ENCODE measurements around the gene S1PR4. TPM values are rescaled to one million over a fixed set of nuclear protein-coding genes. Genes with fewer than 3 reads are reported as not detected.
"Not testable (repeated sequence)": the region's sequence is repeated elsewhere in the genome, so short reads cannot be mapped to it uniquely, and the experiment has no call there.

S1PR4 gene
- total RNA-seq, 1 experiment from 2014 or later = not detected

- no peak for DNase-seq (ENCODE audit: low spot score)
- in situ Hi-C loops (cut with HindIII; ENCODE audit: low sequenced_read_pairs) = no loop called here
These were observed 27.8 kb downstream of the S1PR4 start for GRCh38 chr19:3206216-3206953.

DNA sequence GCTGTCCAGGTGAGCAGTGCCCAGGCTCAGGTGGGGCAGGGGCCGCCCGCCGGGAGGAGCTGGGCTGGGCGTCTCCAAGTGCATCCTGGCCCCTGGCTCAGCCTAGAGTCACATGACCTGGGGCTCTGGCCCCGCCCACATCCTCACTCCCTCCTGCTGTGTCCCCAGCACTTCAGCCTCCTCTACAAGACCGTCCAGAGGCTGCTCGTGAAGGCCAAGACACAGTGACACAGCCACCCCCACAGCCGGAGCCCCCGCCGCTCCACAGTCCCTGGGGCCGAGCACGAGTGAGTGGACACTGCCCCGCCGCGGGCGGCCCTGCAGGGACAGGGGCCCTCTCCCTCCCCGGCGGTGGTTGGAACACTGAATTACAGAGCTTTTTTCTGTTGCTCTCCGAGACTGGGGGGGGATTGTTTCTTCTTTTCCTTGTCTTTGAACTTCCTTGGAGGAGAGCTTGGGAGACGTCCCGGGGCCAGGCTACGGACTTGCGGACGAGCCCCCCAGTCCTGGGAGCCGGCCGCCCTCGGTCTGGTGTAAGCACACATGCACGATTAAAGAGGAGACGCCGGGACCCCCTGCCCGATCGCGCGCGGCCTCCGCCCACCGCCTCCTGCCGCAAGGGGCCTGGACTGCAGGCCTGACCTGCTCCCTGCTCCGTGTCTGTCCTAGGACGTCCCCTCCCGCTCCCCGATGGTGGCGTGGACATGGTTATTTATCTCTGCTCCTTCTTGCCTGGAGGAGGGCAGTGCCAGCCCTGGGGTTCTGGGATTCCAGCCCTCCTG lies 29.1 kb downstream of the S1PR4 start:
- in situ Hi-C loops (cut with HindIII; ENCODE audit: low sequenced_read_pairs) = no loop called here
- DNase-seq (ENCODE audit: low spot score) = no peak

DNA sequence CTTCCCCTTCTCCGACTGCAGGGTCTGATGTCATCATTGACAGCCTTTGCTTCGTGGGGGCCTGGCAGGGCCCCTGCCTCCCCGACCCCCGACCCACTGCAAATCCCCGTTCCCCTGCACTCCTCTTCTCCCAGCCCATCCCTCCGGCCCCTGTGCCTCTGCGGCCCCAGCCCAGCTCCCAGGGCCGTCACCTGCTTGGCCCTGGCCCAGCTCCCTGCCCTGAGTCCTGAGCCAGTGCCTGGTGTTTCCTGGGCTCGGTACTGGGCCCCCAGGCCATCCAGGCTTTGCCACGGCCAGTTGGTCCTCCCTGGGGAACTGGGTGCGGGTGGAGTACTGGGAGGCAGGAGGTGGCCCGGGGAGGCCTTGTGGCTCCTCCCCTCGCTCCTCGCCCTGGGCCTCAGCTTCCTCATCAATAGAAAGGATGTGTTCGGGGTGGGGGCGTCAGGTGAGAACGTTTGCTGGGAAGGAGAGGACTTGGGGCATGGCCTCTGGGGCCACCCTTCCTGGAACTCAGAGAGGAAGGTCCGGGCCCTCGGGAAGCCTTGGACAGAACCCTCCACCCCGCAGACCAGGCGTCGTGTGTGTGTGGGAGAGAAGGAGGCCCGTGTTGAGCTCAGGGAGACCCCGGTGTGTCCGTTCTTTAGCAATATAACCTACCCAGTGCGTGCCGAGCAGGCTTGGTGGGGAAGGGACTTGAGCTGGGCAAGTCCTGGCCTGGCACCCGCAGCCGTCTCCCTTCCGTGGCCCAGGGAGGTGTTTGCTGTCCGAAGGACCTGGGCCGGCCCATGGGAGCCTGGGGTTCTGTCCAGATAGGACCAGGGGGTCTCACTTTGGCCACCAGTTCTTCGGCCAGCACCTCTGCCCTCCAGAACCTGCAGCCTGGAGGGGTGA lies 30.0 kb downstream of the S1PR4 start:
- DNase-seq (ENCODE audit: low spot score) = no peak
- in situ Hi-C loops (cut with HindIII; ENCODE audit: low sequenced_read_pairs) = no loop called here

GRCh38 chr19:3210347-3211017 lies 31.9 kb downstream of the S1PR4 start:
- in situ Hi-C loops (cut with HindIII; ENCODE audit: low sequenced_read_pairs) = no loop called here
- peak; percentile 29 for DNase-seq (ENCODE audit: low spot score)

DNA sequence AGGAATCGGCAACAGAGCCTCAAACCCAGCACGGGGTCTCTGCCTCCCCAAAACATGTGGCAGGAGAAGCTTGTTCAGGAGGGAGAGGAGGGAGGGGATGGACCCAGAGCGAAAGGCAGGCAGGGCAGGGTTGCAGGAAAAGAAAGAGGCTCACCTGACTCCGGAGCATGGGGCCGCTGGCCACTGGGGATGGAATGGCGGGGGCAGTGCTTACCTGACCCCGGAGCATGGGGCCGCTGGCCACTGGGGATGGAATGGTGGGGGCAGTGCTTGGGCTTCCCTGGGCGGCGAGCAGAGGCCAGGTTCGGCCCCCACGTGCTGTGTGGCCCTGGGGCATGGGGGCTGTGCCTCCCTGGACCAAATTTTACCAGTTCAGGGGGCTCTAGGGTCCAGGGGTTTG lies 32.6 kb downstream of the S1PR4 start:
- DNase-seq (ENCODE audit: low spot score) = no peak
- in situ Hi-C loops (cut with HindIII; ENCODE audit: low sequenced_read_pairs) = no loop called here

- no peak for DNase-seq (ENCODE audit: low spot score)
- in situ Hi-C loops (cut with HindIII; ENCODE audit: low sequenced_read_pairs) = no loop called here
These were observed 34.6 kb downstream of the S1PR4 start for GRCh38 chr19:3213159-3213558.

DNA sequence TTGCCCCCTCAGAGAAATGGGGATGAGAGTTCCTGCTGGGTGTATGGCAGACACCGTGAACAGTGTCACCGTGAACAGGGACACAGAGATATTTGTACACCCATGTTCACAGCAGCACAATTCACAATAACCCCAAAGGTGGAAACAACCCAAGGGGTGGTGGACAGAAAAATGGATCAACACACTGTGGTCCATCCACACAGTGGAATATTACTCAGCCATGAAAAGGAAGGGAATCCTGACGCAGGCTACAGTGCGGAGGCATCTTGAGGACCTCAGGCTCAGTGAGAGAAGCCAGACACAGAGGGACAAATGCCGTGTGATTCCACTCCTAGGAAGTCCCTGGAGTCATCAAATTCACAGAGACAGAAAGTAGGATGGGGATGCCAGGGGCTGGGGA lies 38.3 kb downstream of the S1PR4 start:
- DNase-seq (ENCODE audit: low spot score) = no peak
- in situ Hi-C loops (cut with HindIII; ENCODE audit: low sequenced_read_pairs) = no loop called here

DNA sequence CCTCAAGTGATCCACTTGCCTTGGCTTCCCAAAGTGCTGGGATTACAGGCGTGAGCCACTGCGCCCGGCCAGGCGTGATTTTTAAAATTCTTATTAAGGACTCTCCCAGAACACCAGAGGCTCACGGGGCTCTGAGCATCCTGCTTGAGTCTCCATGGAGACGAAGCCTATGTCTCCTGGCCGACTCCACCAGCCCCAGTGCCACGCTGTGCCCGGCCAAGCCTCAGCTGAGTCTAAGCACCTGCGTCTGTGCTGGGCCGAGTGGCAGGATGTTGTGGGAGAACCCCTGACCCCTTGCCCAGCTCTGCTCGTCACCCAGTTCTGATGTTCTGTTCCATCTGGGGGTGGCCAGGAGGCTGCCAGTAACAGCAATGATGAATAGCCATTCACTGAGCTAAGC lies 42.0 kb downstream of the S1PR4 start:
- in situ Hi-C loops (cut with HindIII; ENCODE audit: low sequenced_read_pairs) = no loop called here

DNA sequence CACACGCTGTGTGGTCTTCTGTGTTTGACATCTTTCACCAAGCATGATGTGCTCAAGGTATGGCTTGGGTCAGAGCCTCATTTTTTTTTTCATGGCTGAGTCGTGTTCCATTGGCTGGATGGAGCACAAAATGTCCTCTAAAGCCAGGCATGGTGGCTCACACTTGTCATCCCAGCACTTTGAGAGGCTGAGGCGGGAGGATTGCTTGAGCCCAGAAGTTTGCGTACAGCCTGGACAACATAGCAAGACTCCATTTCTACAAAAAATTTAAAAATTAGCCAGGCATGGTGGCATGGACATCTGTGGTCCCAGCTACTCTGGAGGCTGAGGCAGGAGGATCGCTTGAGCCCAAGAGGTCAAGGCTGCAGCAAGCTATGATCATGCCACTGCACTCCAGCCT lies 43.0 kb downstream of the S1PR4 start:
- DNase-seq (ENCODE audit: low spot score); in situ Hi-C loops (cut with HindIII; ENCODE audit: low sequenced_read_pairs): not testable (repeated sequence)

More for the DNA sequence above, 42.0 kb downstream of the S1PR4 start:
- no peak for DNase-seq (ENCODE audit: low spot score)

DNA sequence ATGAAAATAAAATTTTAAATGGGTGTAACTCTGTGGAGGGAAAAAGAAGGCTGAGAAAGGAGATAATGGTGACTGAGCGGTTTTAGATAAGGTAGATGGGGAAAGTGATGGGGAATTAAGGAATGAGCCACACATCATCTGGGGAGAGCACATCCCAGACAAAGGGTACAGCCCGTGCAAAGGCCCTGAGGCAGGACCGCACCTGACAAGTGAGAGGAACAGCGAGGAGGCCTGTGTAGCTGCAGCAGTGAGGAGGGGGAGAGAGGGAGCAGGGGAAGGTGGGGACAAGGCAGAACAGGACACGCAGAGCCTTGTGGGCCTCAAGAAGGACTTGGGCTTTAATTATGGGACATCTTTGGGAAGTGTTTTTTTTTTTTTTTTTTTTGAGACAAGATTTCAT lies 44.1 kb downstream of the S1PR4 start:
- no peak for DNase-seq (ENCODE audit: low spot score)

GRCh38 chr19:3224346-3225168 lies 46.0 kb downstream of the S1PR4 start, which contains the start of gene CELF5:
Gene CELF5, plus strand, starts transcription at chr19:3224661. Its CDS starts 79 bp downstream, at chr19:3224740.
- peak; percentile 64 for DNase-seq (ENCODE audit: low spot score)

More for the DNA sequence above, 44.1 kb downstream of the S1PR4 start:
- in situ Hi-C loops (cut with HindIII; ENCODE audit: low sequenced_read_pairs) = no loop called here

DNA sequence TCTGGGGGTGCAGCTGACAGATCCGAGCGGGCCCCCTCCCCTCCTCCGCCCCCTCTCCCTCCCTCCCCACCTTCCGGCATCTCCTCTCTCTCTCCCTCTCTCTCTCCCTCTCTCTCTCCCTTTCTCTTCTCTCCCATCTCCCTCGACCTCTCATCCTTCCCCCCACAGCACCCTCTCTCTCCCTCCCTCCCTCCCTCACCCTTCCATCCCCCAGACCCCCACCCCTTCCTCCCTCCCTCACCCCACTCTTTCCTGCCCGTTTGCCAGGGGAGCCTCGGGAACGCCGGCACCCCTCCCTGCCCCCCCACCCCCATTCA lies 46.6 kb downstream of the S1PR4 start:
- no peak for DNase-seq (ENCODE audit: low spot score)
- in situ Hi-C loops (cut with HindIII; ENCODE audit: low sequenced_read_pairs) = no loop called here

More at GRCh38 chr19:3224346-3225168, 46.0 kb downstream of the S1PR4 start, which contains the start of gene CELF5:
- in situ Hi-C loops (cut with HindIII; ENCODE audit: low sequenced_read_pairs) = no loop called here

DNA sequence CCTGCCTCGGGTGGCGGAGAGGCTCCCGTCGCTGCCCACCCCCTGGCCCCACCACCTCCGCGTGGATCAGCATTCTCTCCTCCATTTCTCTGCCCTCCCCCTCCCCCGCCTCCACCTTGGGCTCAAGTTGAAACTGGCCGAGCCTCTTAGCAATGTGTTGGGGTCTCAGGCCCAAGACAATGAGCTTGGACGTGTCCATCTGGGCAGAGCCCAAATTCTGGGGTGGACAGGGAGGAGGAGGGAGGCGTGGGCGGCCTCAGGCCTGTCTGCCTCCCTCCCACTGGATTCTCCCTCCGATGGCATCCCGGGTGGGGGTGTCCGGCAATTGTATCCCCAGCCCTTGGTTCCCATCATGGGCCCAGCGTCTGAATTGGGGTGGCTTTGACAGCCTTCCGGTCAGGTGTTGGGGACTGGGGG lies 47.1 kb downstream of the S1PR4 start:
- DNase-seq (ENCODE audit: low spot score) = peak; percentile 43
- in situ Hi-C loops (cut with HindIII; ENCODE audit: low sequenced_read_pairs) = no loop called here

- in situ Hi-C loops (cut with HindIII; ENCODE audit: low sequenced_read_pairs) = no loop called here
- peak; percentile 54 for DNase-seq (ENCODE audit: low spot score)
These were observed 48.6 kb downstream of the S1PR4 start for GRCh38 chr19:3227054-3227626.

DNA sequence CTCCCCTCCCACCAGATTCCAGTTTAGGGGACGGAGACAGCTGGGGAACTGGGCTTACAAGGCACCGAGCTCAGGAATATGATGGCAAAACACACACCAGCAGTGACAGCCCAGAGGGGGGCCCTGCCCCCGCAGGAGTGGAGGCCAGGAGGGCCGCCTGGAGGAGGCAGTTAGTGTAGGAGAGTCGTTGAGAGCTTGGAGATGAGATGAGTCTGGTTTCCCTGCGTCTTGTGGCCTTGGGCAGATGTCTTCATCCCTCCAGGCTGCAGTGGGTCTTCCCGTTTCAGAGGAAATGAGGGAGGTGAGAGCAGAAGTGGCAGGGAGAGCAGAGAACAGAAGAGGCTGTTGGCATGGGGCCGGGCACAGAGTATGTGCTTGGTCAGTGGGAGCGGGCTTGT lies 50.8 kb downstream of the S1PR4 start:
- in situ Hi-C loops (cut with HindIII; ENCODE audit: low sequenced_read_pairs) = no loop called here
- DNase-seq (ENCODE audit: low spot score) = no peak
